LHCN-M2 (cell line): Measurements from ENCODE around the gene TAC3. TPM values are rescaled to one million over a fixed set of nuclear protein-coding genes. Genes with fewer than 3 reads are reported as not detected.
"Not testable (repeated sequence)": the region's sequence is repeated elsewhere in the genome, so short reads cannot be mapped to it uniquely, and the experiment has no call there.

Experiments used
- DNase-seq: peaks from one replicate; pipeline ENCODE4 v3.0.0-alpha.2; 2012; ENCODE audit warnings: low read depth
- total RNA-seq: library from RNA; depleted of rRNA; stranded (reverse); fragments of >200 nt; gene quantifications from 2 replicates; pipeline ENCODE4 v1.2.3, GENCODE V29; 2014

TAC3 gene
- total RNA-seq, 1 experiment from 2014 or later = 1.5 TPM

- DNase-seq = no peak
Observed at GRCh38 chr12:57037264-57037663, 20.9 kb upstream of the TAC3 start.

GRCh38 chr12:57033431-57033830 is 17.1 kb upstream of the TAC3 start:
- DNase-seq = peak; percentile 14

GRCh38 chr12:57031789-57032188 is 15.5 kb upstream of the TAC3 start:
- no peak for DNase-seq

GRCh38 chr12:57031138-57031725 is 14.9 kb upstream of the TAC3 start:
- DNase-seq = no peak

GRCh38 chr12:57029457-57029856 is 13.1 kb upstream of the TAC3 start:
- no peak for DNase-seq

- no peak for DNase-seq
Observed at GRCh38 chr12:57027805-57028153, 11.4 kb upstream of the TAC3 start.

- no peak for DNase-seq
Observed at GRCh38 chr12:57027011-57027804, 10.9 kb upstream of the TAC3 start.

GRCh38 chr12:57025196-57025595 is 8.9 kb upstream of the TAC3 start:
- DNase-seq = no peak

GRCh38 chr12:57022324-57022723 is 6.0 kb upstream of the TAC3 start:
- not testable (repeated sequence) for DNase-seq

- no peak for DNase-seq
Observed at GRCh38 chr12:57019983-57020719, 3.8 kb upstream of the TAC3 start.

- DNase-seq = peak; percentile 50
Observed at GRCh38 chr12:57018906-57019305, 2.6 kb upstream of the TAC3 start.

GRCh38 chr12:57018353-57018752 is 2.0 kb upstream of the TAC3 start:
- DNase-seq = not testable (repeated sequence)

GRCh38 chr12:57012600-57013465 is 3.5 kb downstream of the TAC3 start:
- no peak for DNase-seq

GRCh38 chr12:57011438-57012424 is 4.6 kb downstream of the TAC3 start:
- DNase-seq = no peak

GRCh38 chr12:57010627-57011247 is 5.6 kb downstream of the TAC3 start:
- no peak for DNase-seq

GRCh38 chr12:57009949-57010626 is 6.2 kb downstream of the TAC3 start:
- no peak for DNase-seq

GRCh38 chr12:57008178-57008577 is 8.2 kb downstream of the TAC3 start:
- peak; percentile 73 for DNase-seq

- no peak for DNase-seq
Observed at GRCh38 chr12:57006809-57007475, 9.4 kb downstream of the TAC3 start.
